ENCODE results near the gene LDLRAD4.

DNA sequence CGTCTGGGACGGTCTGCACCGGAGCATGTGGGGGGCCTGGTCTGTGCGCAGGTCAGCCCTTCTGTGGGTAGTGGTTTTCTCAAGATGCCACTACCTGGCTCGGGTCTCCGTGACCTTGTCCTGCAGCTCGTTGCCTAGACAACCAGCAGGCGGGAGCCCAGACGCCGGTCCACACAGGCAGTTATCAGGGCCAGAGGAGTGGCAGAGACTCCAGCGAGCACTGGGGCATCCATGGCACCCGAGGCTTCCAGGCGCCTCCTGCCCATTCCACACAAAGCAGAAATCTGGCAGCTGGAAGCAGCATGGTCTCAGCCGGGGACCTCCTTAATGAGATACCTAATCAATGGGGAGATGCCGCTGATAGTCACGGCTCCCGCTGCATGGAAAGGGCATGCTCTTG, 351.7 kb downstream of the LDLRAD4 start:
- TF ChIP-seq, protein P1, sequence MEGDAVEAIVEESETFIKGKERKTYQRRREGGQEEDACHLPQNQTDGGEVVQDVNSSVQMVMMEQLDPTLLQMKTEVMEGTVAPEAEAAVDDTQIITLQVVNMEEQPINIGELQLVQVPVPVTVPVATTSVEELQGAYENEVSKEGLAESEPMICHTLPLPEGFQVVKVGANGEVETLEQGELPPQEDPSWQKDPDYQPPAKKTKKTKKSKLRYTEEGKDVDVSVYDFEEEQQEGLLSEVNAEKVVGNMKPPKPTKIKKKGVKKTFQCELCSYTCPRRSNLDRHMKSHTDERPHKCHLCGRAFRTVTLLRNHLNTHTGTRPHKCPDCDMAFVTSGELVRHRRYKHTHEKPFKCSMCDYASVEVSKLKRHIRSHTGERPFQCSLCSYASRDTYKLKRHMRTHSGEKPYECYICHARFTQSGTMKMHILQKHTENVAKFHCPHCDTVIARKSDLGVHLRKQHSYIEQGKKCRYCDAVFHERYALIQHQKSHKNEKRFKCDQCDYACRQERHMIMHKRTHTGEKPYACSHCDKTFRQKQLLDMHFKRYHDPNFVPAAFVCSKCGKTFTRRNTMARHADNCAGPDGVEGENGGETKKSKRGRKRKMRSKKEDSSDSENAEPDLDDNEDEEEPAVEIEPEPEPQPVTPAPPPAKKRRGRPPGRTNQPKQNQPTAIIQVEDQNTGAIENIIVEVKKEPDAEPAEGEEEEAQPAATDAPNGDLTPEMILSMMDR (conservative IDR thresholded peaks at IDR 0.05; ENCODE audit: low read depth, low read length): no peak
- TF ChIP-seq EZH2 (IDR thresholded peaks at IDR 0.05; ENCODE audit: borderline replicate concordance, low read depth, low read length, poor library complexity, severe bottlenecking): no peak

All from A673 (cell line).